ENCODE results near the gene TSPEAR. TPM values are rescaled to one million over a fixed set of nuclear protein-coding genes. Genes with fewer than 3 reads are reported as not detected.

TSPEAR gene
- total RNA-seq, 2 experiments from 2014 or later: not detected

GRCh38 chr21:44456915-44457736 lies 254.2 kb downstream of the TSPEAR start:
- intact Hi-C loops (cut with micrococcal nuclease; ENCODE audit: unreplicated experiment): no loop called here
- no TSS peak for BruUV-seq (replicated peaks)

GRCh38 chr21:44456214-44456914 lies 255.0 kb downstream of the TSPEAR start:
- no TSS peak for BruUV-seq (replicated peaks)
- Histone ChIP-seq H3K36me3 (ENCODE audit: insufficient read depth, low read length) (no peaks in the 10 kb centered on the region), H4K20me1 (ENCODE audit: insufficient read depth, low read length) (no peaks in the 10 kb centered on the region), H3K4me2 (ENCODE audit: low read length) (no peak overlapping the region), H3K27ac (ENCODE audit: low read depth, low read length, poor library complexity, severe bottlenecking) (no peak overlapping the region), H3K4me3 (ENCODE audit: low read depth, low read length, poor library complexity, severe bottlenecking) (no peak overlapping the region), H3K4me1 (ENCODE audit: insufficient read depth, low read length, poor library complexity, severe bottlenecking) (no peaks in the 10 kb centered on the region), H2AFZ (ENCODE audit: low read length) (no peak overlapping the region), H3K79me2 (ENCODE audit: insufficient read depth, low read depth, low read length) (no peaks in the 10 kb centered on the region), H3K9me3 (ENCODE audit: low read length) (no peaks in the 10 kb centered on the region), H3K9me2 (ENCODE audit: insufficient read depth, low read length) (no peaks in the 10 kb centered on the region)
- intact Hi-C loops (cut with micrococcal nuclease; ENCODE audit: unreplicated experiment): no loop called here
- no peak for TF ChIP-seq EZH2phosphoT487 (IDR thresholded peaks at IDR 0.05; ENCODE audit: borderline replicate concordance, low read depth, low read length)
- no peak for TF ChIP-seq CTCF (conservative IDR thresholded peaks at IDR 0.05; ENCODE audit: low read length)
- POLR2A ChIA-PET: no interaction called here
- DNase-seq (ENCODE audit: low spot score): no peak
- CTCF ChIA-PET (ENCODE audit: unreplicated experiment): no interaction called here

More at GRCh38 chr21:44456915-44457736, 254.2 kb downstream of the TSPEAR start:
- Histone ChIP-seq H2AFZ (ENCODE audit: low read length) (no peak overlapping the region), H3K27ac (ENCODE audit: low read depth, low read length, poor library complexity, severe bottlenecking) (no peak overlapping the region), H4K20me1 (ENCODE audit: insufficient read depth, low read length) (no peaks in the 10 kb centered on the region), H3K9me3 (ENCODE audit: low read length) (no peaks in the 10 kb centered on the region), H3K79me2 (ENCODE audit: insufficient read depth, low read depth, low read length) (no peaks in the 10 kb centered on the region), H3K4me2 (ENCODE audit: low read length) (no peak overlapping the region), H3K9me2 (ENCODE audit: insufficient read depth, low read length) (no peaks in the 10 kb centered on the region), H3K4me3 (ENCODE audit: low read depth, low read length, poor library complexity, severe bottlenecking) (no peak overlapping the region), H3K4me1 (ENCODE audit: insufficient read depth, low read length, poor library complexity, severe bottlenecking) (no peaks in the 10 kb centered on the region), H3K36me3 (ENCODE audit: insufficient read depth, low read length) (no peaks in the 10 kb centered on the region)
- CTCF ChIA-PET (ENCODE audit: unreplicated experiment): no interaction called here
- TF ChIP-seq CTCF (conservative IDR thresholded peaks at IDR 0.05; ENCODE audit: low read length): no peak
- TF ChIP-seq EZH2phosphoT487 (IDR thresholded peaks at IDR 0.05; ENCODE audit: borderline replicate concordance, low read depth, low read length): no peak
- POLR2A ChIA-PET: no interaction called here
- no peak for DNase-seq (ENCODE audit: low spot score)

Data from OCI-LY7 (cell line).